ENCODE results near the gene MRM3.
"Not testable (repeated sequence)": the region's sequence is repeated elsewhere in the genome, so short reads cannot be mapped to it uniquely, and the experiment has no call there.

MRM3 gene

DNA sequence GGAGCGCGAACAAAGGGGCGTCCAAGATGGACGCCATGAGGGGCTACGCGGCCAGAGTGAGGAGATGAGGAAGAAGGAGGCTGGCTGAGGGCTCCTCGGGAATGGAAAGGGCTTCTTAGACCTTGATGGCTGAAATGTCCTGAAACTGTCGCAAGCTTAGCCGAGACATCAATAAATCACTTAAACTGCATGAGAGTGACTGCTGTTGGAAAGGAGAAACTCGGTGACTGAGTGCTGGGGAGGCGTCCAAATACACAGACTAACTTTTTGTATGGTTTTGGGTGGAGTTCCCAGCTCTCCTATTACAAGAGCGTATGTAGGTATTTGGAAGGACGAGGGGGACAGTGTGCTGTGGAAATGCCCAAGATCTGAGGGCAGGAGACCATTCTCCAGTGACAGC lies 28.7 kb upstream of the MRM3 start:
- DNase-seq (ENCODE audit: low read depth) = no peak

DNA sequence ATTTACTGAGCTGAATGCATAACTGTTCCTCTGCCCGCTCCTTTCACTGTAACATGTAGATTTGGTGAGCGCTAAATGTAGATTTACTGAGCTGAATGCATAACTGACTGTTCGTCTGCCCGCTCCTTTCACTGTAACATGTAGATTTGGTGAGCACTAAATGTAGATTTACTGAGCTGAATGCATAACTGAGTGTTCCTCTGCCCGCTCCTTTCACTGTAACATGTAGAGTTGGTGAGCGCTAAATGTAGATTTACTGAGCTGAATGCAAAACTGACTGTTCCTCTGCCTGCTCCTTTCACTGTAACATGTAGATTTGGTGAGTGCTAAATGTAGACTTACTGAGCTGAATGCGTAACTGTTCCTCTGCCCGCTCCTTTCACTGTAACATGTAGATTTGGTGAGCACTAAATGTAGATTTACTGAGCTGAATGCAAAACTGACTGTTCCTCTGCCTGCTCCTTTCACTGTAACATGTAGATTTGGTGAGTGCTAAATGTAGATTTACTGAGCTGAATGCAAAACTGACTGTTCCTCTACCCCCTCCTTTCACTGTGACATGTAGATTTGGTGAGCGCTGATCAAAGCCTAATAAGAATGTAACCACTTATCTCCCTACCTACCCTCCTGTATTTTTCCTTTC lies 26.7 kb upstream of the MRM3 start:
- not testable (repeated sequence) for DNase-seq (ENCODE audit: low read depth)

DNA sequence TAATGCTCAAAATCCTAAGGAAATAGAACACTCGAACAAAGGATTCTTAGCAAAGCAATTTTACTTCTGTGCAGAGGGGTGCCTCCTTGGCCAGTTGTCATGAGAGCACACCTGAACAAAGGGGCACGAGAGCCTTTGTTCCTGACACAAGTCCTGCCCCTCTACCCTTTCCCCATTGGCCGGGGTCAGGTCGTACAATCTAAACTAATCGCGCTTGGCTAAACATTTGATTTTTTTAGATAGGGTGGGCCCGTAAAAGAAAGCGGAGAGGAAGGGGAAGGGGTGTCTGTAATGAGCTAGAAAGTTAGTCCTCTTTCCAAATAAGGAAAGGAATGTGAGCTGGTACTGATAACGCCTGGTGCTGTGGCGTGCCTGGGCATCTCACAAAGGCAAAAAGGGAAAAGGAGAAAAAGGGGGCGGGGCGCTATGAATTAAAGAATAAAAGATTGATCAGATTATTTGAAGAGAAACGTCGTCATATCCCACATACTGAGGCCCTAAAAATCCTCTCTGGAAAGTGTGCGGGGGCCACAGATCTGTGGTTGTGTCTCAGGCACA lies 26.1 kb upstream of the MRM3 start:
- not testable (repeated sequence) for DNase-seq (ENCODE audit: low read depth)

DNA sequence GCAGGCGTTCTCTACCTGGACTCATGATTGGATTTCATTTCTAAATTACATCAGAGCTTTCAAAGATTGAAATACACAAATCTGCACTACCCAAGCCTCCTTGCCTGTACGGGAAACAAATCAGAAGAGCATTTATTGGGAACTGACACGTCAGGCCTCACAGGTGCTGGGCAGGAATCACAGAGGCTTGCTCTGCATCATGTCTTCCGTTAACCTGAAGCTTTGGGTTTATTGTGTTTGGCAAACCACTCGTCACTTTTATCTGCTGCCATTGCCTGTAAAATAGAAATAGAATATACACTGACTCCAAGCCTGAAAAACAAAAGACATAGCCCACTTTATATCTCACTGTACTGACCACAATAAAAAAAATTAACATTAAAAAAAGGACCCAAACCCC lies 22.2 kb upstream of the MRM3 start:
- DNase-seq (ENCODE audit: low read depth) = no peak

DNA sequence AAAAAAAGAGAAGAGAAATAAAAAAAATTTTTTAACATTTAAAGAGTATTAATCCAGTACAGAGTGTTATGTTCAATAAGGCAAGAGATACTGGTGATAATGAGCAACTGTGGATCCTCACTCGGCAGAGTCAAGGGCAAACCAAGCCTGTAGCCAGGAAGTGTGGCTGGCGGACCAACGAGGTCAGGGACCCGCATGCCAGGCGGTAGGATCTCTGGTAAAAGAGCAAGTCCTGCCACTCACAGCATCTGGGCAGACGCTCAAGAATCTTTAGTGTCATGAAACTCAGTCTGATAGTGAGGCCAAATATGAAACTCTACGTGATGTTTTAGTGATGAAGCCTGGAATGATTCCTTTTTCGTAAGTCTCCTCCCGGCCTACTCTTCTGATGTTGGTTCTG lies 21.8 kb upstream of the MRM3 start:
- no peak for DNase-seq (ENCODE audit: low read depth)

DNA sequence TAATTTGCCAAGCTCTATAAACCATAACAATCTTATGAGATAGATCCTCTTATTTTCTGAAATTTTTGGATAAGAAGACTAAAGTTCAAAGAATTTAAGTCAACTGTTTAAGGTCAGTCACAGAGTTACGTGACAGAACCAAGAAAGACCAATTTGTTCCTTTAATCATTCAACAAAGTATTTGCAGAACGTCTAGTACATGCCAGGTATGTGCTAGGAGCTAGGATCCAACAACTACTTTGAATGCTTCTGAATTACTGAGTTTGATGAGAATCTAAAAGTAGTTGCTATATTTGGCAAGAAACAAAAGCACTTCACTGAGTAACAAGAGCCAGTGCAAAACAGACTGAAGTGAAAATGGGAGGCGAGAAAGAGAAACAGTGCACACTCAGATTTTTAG lies 15.1 kb upstream of the MRM3 start:
- DNase-seq (ENCODE audit: low read depth) = no peak

DNA sequence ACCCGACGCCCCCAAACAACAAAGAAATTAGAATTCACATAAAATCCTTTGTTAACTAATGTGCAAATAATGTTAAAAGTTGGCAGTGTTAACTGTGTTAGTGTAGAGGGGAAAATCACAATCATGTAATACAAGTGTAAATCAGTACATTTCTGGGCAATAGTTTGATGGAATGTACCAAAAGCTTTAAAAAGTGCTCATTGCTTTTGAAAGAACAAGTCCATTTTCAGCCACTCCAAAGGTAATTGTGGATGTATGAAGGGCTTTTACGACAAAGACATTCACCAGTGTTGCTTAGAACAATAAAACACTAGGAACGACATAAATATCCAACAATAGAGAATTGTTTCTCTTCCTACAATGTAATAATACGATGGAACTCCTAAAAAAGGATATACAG lies 9.1 kb upstream of the MRM3 start:
- DNase-seq (ENCODE audit: low read depth) = no peak

DNA sequence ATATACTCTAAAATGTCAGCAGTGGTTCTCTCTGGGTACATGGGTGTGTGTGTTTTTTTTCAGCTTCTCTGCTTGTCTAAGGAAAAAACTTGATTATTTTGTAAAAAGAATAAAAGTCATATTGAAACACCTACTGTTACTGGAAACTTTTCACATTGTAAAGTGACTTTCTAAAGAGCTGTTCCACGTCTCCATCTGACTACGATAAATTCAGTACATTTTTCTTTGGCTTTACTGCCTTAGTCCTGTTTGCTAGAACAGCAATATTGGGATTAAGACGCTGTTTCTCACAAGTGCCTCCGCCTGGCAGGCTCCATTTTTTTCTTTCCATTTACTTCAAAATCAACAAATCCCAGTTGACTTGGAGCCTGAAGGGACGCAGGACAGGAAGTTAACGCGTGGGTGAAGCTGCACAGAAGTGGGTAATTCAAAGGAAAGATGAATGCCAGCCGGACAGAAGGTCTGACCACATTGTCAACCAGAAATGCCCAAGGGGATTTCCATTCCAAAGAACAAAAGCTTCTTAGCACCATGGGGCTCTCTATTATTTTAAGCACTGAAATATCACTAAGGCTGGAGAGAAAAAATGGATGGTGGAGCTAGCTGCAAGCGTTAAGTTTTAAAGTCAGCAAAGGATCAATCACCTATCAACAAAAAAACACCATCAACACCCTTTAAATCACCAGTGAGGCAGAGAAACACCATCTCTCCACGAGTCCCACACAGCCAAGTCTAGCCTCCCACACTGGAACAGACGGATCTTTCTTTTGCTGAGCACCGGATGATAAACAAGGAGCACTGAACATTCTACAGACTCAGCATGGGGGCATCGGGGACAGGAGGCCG lies 8.5 kb upstream of the MRM3 start:
- no peak for DNase-seq (ENCODE audit: low read depth)

DNA sequence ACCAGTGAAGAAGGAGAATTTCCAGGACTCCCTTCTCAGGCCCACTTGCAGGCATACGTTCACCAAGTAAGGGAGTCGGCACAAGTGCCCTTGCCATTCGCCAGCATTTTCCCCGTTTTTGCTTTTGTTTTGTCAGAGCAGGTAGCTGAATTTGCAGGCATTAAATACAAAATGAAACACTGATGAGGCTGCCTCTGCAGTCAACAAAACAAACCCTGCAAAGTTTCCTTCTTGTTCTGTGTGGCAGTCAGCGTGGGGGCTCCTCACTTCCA lies 7.9 kb upstream of the MRM3 start:
- no peak for DNase-seq (ENCODE audit: low read depth)

DNA sequence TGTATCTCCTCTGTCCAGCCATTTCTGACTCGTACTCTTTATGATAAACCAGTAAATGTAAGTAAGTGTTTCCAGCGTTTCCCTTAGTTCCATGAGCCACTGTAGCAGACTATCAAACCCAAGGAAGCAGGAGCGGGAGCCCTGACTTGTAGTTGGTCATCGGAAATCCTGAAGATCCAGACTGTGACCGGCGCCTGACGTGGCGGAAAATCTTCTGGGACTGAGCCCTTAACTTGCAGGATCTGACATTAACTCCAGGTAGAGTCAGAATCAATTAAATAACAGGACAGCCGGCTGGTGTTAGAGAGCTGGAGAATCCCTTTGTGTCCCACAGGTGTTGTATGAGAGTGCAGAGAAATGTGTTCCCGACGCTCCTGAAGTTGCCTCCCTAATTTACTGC lies 4.1 kb upstream of the MRM3 start:
- DNase-seq (ENCODE audit: low read depth) = no peak

DNA sequence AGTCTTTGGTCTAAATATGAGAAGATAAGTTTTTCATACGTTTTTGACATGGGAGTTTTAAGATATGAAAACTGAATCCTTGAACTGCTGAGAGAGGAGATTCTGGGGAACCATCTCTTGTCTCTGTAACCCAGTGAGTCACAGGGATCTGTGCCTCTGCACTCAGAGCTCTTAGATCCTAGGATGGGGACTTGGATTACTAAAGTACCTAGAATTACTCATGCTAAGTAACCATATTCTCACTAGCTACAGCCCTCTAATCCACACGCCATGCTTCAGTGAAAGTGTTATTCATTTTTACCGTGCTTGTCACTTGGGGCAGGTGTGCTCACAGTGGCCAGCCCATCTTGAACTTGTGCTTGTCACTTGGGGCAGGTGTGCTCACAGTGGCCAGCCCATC lies 2.0 kb downstream of the MRM3 start:
- DNase-seq (ENCODE audit: low read depth) = no peak

DNA sequence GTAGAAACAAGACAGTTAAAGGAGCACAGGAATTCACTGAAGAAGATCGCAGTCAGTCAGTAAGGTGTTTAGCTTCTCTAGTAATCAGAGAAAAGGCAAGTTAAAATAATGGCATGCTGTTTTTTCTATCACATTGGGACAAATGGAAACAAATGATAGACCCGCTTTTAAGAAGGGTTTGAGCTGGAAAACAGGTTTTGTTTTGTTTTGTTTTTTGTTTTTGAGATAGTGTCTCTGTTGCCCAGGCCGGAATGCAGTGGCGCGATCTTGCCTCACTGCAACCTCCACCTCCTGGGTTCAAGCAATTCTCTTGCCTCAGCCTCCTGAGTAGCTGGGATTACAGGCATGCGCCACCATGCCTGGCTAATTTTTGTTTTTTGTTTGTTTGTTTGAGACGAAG lies 3.7 kb downstream of the MRM3 start:
- DNase-seq (ENCODE audit: low read depth) = not testable (repeated sequence)

DNA sequence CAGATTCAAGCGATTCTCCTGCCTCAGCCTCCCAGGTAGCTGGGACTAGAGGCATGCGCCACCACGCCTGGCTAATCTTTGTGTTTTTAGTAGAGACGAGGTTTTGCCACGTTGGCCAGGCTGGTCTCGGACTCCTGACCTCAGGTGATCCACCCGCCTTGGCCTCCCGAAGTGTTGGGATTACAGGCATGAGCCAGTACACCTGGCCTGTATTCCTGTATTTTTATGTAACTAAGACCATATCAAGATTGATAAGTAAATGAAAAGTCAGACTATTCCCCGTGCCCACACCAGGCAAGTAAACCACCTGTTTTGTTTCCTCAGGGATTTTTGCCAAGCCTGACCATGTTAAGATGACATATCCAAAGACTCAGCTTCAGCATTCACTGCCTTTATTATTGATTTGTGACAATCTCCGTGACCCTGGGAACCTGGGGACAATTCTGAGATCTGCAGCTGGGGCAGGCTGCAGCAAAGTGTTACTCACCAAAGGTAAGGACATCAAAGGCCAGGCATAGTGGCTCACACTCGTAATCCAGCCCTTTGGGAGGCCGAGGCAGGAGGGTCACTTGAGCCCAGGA lies 5.6 kb downstream of the MRM3 start:
- DNase-seq (ENCODE audit: low read depth) = no peak

DNA sequence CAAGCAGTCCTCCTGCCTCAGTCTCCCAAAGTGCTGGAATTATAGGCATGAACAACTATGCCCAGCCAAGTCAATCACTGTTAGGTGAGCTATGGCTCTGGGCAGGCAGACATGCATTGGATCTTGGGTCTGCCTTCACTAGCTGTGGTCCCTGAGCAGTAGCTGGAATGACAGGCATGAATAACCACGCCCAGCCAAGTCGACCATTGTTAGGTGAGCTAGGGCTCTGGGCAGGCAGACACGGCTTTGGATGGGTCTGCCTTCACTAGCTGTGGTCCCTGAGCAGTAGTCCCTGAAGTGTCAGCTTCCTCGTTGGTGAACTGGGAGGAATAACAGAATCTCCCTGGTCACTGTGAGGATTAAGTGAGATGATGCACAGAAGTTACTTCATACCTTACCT lies 6.4 kb downstream of the MRM3 start:
- no peak for DNase-seq (ENCODE audit: low read depth)

DNA sequence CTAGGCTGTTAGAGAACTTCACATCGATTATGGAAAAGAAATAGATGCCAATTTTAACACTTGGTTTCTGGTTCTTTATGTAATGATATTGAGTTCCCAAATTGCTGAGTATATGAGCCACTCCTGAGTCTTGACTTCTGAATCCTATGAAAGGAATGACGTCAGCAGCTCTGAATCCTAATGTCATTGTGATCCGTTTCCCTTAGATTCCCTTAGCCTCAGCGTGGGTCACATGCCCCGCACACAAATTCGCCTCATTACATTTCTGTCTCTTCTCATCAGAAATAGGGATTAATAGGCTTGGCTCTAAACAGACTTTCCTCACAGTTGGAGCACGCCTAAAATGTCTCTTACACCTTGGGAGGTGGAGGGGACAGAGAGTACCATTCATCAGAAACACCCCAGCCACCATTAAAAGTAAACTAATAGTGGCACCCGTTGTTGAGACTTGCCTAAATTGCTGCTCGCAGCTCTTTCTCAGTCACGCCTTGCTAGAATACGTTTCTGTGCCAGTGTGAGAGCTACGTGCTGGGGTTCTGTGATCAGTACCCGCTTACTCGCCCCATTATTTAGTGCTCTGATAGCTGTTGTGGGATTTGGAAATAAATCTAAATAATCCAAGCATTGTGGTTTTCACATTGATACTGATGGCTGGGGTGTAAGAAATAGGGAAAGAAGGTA lies 7.1 kb downstream of the MRM3 start:
- no peak for DNase-seq (ENCODE audit: low read depth)

DNA sequence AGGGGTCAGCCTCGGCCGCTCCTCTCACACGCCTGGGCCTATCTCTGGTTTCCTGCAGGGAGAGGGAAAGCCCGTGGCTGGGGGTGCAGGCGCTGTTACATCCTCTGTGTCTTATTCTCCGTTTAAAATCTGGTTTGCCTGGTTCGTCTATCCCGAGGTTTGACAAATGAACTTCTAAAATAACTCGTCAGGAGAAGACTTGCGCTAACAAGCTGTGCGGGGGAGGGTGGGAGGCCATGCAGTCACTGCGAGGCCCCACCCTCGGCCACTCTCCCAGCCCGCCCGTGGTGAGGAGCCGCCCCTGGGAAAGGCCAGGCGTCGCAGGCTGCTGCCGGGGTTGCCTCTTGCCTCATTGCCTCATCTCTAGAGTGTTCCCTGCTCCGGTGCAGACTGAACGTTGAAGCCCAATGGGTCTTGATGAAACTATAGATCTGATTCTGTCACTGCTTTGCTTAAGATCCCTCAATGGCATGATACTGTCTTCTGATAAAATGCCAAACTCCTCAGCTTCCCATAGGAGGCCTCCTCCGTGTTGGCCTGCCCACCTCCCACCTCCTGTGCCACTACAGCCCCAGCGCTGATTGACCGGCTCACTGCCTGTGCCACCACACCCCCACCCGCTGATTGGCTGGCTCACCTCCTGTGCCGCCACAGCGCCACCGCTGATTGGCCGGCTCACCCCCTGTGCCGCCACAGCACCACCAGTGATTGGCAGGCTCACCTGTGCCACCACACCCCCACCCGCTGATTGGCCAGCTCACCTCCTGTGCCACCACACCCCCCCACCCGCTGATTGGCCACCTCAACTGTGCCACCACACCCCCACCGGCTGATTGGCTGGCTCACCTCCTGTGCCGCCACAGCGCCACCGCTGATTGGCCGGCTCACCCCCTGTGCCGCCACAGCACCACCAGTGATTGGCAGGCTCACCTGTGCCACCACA lies 8.0 kb downstream of the MRM3 start:
- DNase-seq (ENCODE audit: low read depth) = not testable (repeated sequence)

DNA sequence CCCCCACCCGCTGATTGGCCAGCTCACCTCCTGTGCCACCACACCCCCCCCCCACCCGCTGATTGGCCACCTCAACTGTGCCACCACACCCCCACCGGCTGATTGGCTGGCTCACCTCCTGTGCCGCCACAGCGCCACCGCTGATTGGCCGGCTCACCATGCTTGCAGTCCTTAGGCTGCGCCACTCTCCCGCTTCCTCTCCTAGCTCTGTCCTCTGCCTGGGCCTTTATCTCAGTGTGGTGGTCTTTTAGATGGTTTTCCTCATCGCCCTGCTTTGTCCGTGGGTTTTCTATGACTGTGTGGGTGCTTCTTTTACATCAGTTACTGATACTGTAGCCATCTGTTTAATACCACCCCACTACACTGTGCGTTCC lies 8.7 kb downstream of the MRM3 start:
- not testable (repeated sequence) for DNase-seq (ENCODE audit: low read depth)

DNA sequence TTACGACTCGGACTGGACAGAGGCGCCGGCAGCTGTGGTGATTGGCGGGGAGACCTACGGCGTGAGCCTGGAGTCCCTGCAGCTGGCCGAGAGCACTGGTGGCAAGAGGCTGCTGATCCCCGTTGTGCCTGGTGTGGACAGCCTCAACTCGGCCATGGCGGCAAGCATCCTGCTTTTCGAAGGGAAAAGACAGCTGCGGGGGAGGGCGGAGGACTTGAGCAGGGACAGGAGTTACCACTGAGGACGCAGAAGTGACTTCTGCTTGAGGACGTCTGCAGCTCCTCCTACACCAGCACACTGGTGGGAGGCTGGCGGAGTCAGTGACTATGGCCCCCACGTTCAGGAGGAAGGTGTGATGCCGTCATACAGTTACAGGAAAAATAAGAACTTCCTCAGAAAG lies 9.7 kb downstream of the MRM3 start:
- no peak for DNase-seq (ENCODE audit: low read depth)

DNA sequence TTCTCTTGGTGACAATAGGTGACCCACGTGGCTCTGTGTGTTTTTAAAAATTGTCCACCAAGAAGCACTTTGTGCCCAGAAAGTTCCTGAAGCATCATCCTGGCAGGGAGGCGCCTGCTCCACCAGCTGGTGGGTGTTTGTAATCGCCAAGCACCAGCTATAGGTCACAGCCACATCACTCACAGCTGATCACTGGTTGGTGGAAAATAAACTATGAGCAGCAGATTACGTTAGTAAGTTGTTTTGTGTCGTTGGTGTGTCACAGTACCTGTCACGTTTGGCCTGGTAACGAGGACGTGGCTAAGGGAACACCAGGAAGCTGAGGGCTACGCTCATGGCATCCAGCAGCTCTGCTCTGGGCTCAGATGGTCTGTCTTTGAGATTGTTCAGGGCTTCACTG lies 10.1 kb downstream of the MRM3 start:
- no peak for DNase-seq (ENCODE audit: low read depth)

DNA sequence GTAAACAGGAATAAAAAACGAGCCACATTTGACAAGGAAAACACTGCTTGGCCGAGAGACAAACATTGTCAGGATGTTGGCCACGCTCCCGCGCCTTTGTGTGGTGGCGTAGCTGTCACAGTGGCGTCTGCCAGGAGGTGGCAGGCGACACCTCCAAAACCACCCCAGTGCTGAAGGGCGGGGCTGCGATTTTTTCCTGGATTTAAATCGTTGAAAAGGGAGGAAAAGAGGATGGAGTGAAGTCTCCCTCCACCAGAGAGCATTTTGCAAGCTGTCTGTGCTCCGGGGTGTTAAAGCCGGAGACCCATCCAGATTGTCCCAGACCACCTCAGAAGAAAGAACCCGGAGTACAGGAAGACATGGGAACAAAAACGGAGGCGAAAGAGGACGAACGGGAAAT lies 12.7 kb downstream of the MRM3 start:
- no peak for DNase-seq (ENCODE audit: low read depth)

DNA sequence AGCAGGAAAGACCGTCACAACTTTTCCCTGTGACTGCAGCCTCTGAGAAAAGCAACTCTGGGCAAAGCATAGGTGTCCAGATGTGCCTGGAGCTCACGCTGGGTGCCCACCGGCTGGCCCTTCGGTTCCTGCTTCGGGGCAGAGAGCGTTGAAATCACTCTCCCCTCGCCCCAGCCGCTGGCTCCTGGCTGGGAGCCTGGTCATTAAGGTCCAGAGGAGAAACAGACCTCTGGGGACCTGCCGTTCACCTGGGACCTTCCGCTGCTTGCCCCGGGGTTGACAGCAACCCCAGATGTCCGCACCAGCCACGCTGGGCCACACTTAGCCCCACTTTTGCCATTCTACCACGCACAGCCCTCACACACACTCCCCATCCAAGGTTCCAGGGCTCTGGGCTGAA lies 13.1 kb downstream of the MRM3 start:
- DNase-seq (ENCODE audit: low read depth) = no peak

DNA sequence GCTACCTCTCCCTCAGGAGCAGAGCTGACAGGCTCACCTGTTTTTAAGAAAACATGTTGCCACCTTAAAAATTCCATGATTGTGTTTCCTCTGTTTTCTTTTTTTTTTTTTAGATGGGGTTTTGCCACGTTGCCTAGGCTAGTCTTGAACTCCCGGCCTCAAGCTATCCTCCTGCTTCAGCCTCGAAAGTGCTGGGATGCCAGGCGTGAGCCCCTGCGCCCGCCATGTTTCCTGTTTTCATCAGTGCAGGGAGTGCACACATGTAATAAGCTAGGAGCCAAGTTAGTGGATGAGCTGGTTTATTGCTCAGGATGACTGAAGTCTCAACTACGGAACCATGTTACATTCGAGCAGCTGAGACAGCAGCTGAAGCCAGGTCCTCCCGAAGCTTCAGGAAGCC lies 13.6 kb downstream of the MRM3 start:
- no peak for DNase-seq (ENCODE audit: low read depth)

Measured in non-pigmented ciliary epithelial cell (primary cell).